GM18526 (cell line): ENCODE measurements around the gene SPAG16.

Source experiments
- POLR2A ChIP-seq: IDR thresholded peaks from 3 replicates; pipeline ENCODE4 v1.6.1; 2011; ENCODE audit not compliant: insufficient read length; ENCODE audit errors: extremely low read depth

The SPAG16 gene

GRCh38 chr2:213443921-213444320 lies 159.7 kb downstream of the SPAG16 start:
- no peak for TF ChIP-seq POLR2A

- no peak for TF ChIP-seq POLR2A
Measured at GRCh38 chr2:213451542-213452239, 167.4 kb downstream of the SPAG16 start.

- no peak for TF ChIP-seq POLR2A
Measured at GRCh38 chr2:213455316-213456008, 171.2 kb downstream of the SPAG16 start.

- no peak for TF ChIP-seq POLR2A
Measured at GRCh38 chr2:213475433-213475832, 191.2 kb downstream of the SPAG16 start.

GRCh38 chr2:213476641-213477040 lies 192.4 kb downstream of the SPAG16 start:
- TF ChIP-seq POLR2A: no peak

GRCh38 chr2:213490087-213490486 lies 205.8 kb downstream of the SPAG16 start:
- no peak for TF ChIP-seq POLR2A

GRCh38 chr2:213491376-213491775 lies 207.1 kb downstream of the SPAG16 start:
- TF ChIP-seq POLR2A: no peak

- TF ChIP-seq POLR2A: no peak
Measured at GRCh38 chr2:213496226-213496625, 212.0 kb downstream of the SPAG16 start.

- TF ChIP-seq POLR2A: no peak
Measured at GRCh38 chr2:213500881-213501280, 216.6 kb downstream of the SPAG16 start.

GRCh38 chr2:213524164-213524563 lies 239.9 kb downstream of the SPAG16 start:
- no peak for TF ChIP-seq POLR2A

GRCh38 chr2:213537579-213537978 lies 253.3 kb downstream of the SPAG16 start:
- no peak for TF ChIP-seq POLR2A

- no peak for TF ChIP-seq POLR2A
Measured at GRCh38 chr2:213544940-213545339, 260.7 kb downstream of the SPAG16 start.

GRCh38 chr2:213545481-213545880 lies 261.2 kb downstream of the SPAG16 start:
- TF ChIP-seq POLR2A: no peak

- TF ChIP-seq POLR2A: no peak
Measured at GRCh38 chr2:213545964-213546475, 261.8 kb downstream of the SPAG16 start.

- no peak for TF ChIP-seq POLR2A
Measured at GRCh38 chr2:213551526-213551925, 267.3 kb downstream of the SPAG16 start.

- TF ChIP-seq POLR2A: no peak
Measured at GRCh38 chr2:213559053-213559452, 274.8 kb downstream of the SPAG16 start.
